ENCODE measurements around the gene DAND5. TPM values are rescaled to one million over a fixed set of nuclear protein-coding genes. Genes with fewer than 3 reads are reported as not detected.

Gene DAND5
- polyA plus RNA-seq, 1 experiment = not detected

DNA sequence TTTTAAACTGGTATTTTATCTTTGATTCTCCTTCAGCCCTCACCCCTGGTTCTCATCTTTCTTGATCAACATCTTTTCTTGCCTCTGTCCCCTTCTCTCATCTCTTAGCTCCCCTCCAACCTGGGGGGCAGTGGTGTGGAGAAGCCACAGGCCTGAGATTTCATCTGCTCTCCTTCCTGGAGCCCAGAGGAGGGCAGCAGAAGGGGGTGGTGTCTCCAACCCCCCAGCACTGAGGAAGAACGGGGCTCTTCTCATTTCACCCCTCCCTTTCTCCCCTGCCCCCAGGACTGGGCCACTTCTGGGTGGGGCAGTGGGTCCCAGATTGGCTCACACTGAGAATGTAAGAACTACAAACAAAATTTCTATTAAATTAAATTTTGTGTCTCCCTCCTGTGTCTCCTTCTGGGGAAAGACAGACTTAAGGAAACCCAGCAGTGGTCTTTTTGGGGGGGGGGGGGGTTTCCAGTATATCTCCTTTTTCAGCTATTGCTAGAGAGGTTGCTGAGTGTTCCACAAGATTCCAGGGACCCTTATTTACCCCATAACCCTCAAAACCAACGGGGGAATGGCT lies 25.2 kb upstream of the DAND5 start:
- TF ChIP-seq, protein P1, sequence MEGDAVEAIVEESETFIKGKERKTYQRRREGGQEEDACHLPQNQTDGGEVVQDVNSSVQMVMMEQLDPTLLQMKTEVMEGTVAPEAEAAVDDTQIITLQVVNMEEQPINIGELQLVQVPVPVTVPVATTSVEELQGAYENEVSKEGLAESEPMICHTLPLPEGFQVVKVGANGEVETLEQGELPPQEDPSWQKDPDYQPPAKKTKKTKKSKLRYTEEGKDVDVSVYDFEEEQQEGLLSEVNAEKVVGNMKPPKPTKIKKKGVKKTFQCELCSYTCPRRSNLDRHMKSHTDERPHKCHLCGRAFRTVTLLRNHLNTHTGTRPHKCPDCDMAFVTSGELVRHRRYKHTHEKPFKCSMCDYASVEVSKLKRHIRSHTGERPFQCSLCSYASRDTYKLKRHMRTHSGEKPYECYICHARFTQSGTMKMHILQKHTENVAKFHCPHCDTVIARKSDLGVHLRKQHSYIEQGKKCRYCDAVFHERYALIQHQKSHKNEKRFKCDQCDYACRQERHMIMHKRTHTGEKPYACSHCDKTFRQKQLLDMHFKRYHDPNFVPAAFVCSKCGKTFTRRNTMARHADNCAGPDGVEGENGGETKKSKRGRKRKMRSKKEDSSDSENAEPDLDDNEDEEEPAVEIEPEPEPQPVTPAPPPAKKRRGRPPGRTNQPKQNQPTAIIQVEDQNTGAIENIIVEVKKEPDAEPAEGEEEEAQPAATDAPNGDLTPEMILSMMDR (IDR thresholded peaks at IDR 0.05; ENCODE audit: low read depth, low read length) = no peak
- Histone ChIP-seq H3K27me3 (ENCODE audit: control insufficient read depth, insufficient read depth, low read length) (no peaks in the 10 kb centered on the region), H3K4me3 (ENCODE audit: low read depth, low read length) (no peak overlapping the region), H3K27ac (ENCODE audit: low read depth, low read length) (peak overlapping the region; percentile 21), H3K9me3 (ENCODE audit: control insufficient read depth, insufficient read depth, low read length) (no peaks in the 10 kb centered on the region; the same call in 1 of the 2 replicates)
- ChIA-PET CTCF (no interaction called here), POLR2A (interaction anchor here (0.6 kb wide), 1 partner anchor 12 kb away, joined by 4 read pairs; no protein-coding TSS in a partner anchor)
- DNase-seq (ENCODE audit: low read depth, low spot score) = no peak

DNA sequence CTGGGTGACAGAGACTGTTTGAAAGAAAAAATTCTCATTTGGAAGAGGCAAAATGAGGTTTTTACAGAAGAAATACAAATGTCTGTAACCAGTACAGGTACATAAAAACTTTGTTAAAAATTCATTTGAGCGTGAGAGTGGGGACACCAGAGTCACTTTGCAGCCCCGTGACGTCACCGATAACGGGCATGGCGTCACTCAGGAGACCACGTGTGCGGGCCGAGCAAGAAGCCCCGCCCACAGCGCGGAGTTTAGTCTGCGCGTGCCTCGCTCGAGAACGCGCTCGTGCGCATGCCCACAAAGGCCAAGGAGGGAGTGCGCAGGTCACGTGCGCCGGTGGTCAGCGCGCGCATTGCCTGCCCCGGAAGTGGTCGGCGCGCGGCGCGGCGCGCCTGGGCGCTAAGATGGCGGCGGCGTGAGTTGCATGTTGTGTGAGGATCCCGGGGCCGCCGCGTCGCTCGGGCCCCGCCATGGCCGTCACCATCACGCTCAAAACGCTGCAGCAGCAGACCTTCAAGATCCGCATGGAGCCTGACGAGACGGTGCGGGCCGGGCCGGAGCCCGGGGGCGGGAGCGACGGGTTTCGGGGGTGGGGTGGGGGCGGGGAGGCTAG lies 23.8 kb upstream of the DAND5 start, which contains the start of gene RAD23A:
RAD23A (plus strand) TSS at position 384 of the 613 bp plus-strand sequence; CDS start at position 471, 87 bp downstream.
- peak within 1 kb of the TSS; percentile 93 for H3K27ac ChIP-seq (ENCODE audit: low read depth, low read length)
- no peaks in the 10 kb centered on the region; the same call in 1 of the 2 replicates for H3K9me3 ChIP-seq (ENCODE audit: control insufficient read depth, insufficient read depth, low read length)
- POLR2A ChIA-PET = interaction anchor here (0.6 to 1.5 kb wide), 9 partner anchors 8 to 849 kb away, joined by 3 to 9 read pairs (median 6); partner anchors contain the start of genes FARSA, GADD45GIP1 and GCDH
- peak; percentile 97 for DNase-seq (ENCODE audit: low read depth, low spot score)
- H3K4me3 ChIP-seq (ENCODE audit: low read depth, low read length) = peak within 1 kb of the TSS; percentile 82
- CTCF ChIA-PET = no interaction called here
- TF ChIP-seq, protein P1 (IDR thresholded peaks at IDR 0.05; ENCODE audit: low read depth, low read length) = no peak
- H3K27me3 ChIP-seq (ENCODE audit: control insufficient read depth, insufficient read depth, low read length) = no peaks in the 10 kb centered on the region

DNA sequence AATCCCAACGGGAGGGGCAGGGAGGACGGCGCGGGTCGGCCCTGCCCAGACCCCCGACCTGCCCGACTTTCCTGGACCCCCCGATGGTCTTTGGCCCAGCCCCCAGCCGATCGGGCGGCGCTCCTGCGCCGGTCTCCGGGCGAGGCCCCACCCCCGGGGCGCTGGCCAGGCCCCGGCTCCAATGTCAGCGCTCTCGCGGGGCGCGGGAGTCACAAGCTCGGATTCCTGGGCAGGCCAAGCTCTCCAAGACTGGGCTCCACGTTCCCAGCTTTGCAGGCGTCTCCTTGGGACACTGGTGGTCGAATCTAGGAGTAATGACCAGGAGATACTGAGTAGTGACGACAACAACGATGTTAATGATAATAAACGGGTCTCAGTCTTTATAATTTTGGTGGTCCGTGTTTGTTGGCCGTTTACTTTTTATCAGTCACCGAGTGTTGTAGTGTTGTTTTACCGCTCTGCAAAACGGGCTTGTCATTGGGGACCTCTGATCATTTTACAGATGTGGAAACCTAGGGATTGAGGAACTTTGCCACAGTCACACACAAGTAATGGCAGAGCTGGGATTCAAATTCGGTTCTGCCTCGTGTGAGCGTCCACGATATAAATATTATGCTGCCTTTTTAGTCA lies 23.2 kb upstream of the DAND5 start:
- DNase-seq (ENCODE audit: low read depth, low spot score) = peak; percentile 48
- H3K9me3 ChIP-seq (ENCODE audit: control insufficient read depth, insufficient read depth, low read length) = no peaks in the 10 kb centered on the region; the same call in 1 of the 2 replicates
- peak overlapping the region; percentile 93 for H3K27ac ChIP-seq (ENCODE audit: low read depth, low read length)
- no peaks in the 10 kb centered on the region for H3K27me3 ChIP-seq (ENCODE audit: control insufficient read depth, insufficient read depth, low read length)
- POLR2A ChIA-PET = interaction anchor here (0.6 to 1.5 kb wide), 21 partner anchors 8 to 1793 kb away, joined by 3 to 10 read pairs (median 4); partner anchors contain the start of genes DNASE2, FARSA, GADD45GIP1 and GCDH
- CTCF ChIA-PET = interaction anchor here (0.6 kb wide), 1 partner anchor 8 kb away, joined by 3 read pairs; no protein-coding TSS in a partner anchor
- TF ChIP-seq, protein P1 (IDR thresholded peaks at IDR 0.05; ENCODE audit: low read depth, low read length) = no peak
- H3K4me3 ChIP-seq (ENCODE audit: low read depth, low read length) = peak overlapping the region; percentile 82

DNA sequence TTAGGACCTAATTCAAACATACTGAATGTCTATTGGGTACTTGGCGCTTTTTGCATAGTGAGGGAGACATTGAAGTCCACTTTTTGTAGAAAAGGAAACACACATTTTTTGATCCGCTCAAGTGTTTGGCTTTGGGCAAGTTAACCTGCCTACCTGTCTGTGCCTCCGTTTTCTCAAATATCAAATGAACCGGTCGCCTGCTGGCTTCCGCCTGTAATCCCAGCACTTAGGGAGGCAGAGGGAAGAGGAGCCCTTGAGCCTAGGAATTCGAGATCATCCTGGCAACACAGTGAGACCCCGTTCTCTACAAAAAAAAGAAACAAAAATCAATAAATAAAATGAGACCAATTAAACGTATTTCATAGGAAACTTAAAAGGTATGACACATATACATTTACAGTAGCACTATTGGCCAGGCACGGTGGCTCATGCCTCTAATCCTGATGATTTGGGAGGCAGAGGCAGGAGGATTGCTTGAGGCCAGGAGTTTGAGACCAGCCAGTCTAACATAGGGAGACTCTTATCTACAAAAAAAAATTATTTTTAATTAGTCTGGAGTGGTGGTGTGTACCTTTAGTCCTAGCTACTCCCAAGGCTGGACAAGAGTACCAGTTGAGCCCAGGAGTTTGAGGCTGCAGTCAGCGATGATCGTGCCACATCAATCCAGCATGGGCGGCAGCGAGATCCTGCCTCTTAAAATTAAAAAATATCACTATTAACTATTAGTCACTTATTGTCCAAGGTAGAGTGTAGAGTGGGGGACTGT lies 22.5 kb upstream of the DAND5 start:
- DNase-seq (ENCODE audit: low read depth, low spot score) = no peak
- TF ChIP-seq, protein P1 (IDR thresholded peaks at IDR 0.05; ENCODE audit: low read depth, low read length) = no peak
- H3K4me3 ChIP-seq (ENCODE audit: low read depth, low read length) = peak overlapping the region; percentile 82
- ChIA-PET CTCF (interaction anchor here (0.6 to 1.8 kb wide), 2 partner anchors 7 to 18 kb away, joined by 3 to 8 read pairs; no protein-coding TSS in a partner anchor), POLR2A (interaction anchor here (0.6 to 1.5 kb wide), 20 partner anchors 7 to 1794 kb away, joined by 3 to 10 read pairs (median 4); partner anchors contain the start of genes DNASE2, FARSA, GADD45GIP1 and GCDH)
- no peaks in the 10 kb centered on the region; the same call in 1 of the 2 replicates for H3K9me3 ChIP-seq (ENCODE audit: control insufficient read depth, insufficient read depth, low read length)
- peak overlapping the region; percentile 47 for H3K27ac ChIP-seq (ENCODE audit: low read depth, low read length)
- no peaks in the 10 kb centered on the region for H3K27me3 ChIP-seq (ENCODE audit: control insufficient read depth, insufficient read depth, low read length)

Data from AG04450 (cell line).